Skeletal muscle tissue (tissue), 4 donors: ENCODE measurements around the gene LLCFC1. TPM values are rescaled to one million over a fixed set of nuclear protein-coding genes. Genes with fewer than 3 reads are reported as not detected.

Experiments used
- H3K27ac ChIP-seq: one replicate; pipeline ENCODE4 v1.7.0; 2013; ENCODE audit warnings: mild to moderate bottlenecking, low read depth, low read length, inconsistent platforms
- H3K27me3 ChIP-seq, 3 donors: one replicate each; pipeline ENCODE4 v1.7.0; 2013; ENCODE audit warnings: low read length in 3 of 3; ENCODE audit not compliant: control insufficient read depth in 3 of 3, insufficient read depth in 3 of 3
- H3K36me3 ChIP-seq, 3 donors: one replicate each; pipeline ENCODE4 v1.7.0; 2013; ENCODE audit warnings: low read length in 3 of 3; ENCODE audit not compliant: control insufficient read depth in 3 of 3, insufficient read depth in 3 of 3
- H3K4me1 ChIP-seq, 3 donors: one replicate each; pipeline ENCODE4 v1.7.0; 2013; ENCODE audit warnings: low read length in 3 of 3, mild to moderate bottlenecking in 3 of 3; ENCODE audit not compliant: control insufficient read depth in 3 of 3, insufficient read depth in 3 of 3
- H3K4me3 ChIP-seq, 3 donors: one replicate each; pipeline ENCODE4 v1.7.0; 2013; ENCODE audit warnings: low read length in 3 of 3
- H3K9ac ChIP-seq, 3 donors: one replicate each; pipeline ENCODE4 v1.7.0; 2013; ENCODE audit warnings: low read length in 3 of 3, mild to moderate bottlenecking in 3 of 3, moderate library complexity in 2 of 3, low read depth in 1 of 3
- H3K9me3 ChIP-seq, 3 donors: one replicate each; pipeline ENCODE4 v1.7.0; 2013; ENCODE audit warnings: low read length in 3 of 3; ENCODE audit not compliant: control insufficient read depth in 3 of 3
- total RNA-seq: library from RNA; depleted of rRNA; stranded (reverse); fragments of >200 nt; gene quantifications from one replicate; pipeline ENCODE4 v1.2.3, GENCODE V29; 2014
- donor health status: Osteomylitis.

The LLCFC1 gene
- total RNA-seq, 1 donor from 2014 or later, result not detected

DNA sequence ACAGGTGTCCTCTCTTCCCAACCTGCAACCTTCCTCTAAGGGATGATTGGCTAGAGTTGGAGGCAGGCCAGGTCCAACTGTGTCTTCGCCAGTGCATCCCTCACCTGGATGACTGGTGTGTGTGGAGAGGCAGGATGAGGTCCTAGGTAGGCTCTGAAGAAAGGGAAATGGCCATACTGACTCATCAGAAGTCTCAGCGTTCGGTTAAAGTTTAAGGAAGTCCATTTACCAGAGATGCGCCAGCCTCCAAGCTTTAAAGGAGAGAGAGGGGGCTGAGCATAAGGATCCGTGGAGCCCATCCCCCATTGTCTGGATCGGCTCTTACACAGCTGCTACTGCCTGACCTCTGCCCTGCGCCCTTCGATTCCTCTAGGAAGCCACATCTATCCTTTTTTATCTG is 18.4 kb downstream of the LLCFC1 start:
- Histone ChIP-seq H3K9me3 (peaks cover 2 to 5% (median 5%) of the 10 kb centered on the region in 3 donors), H3K4me3 (no peak overlapping the region), H3K27me3 (no peaks in the 10 kb centered on the region)

DNA sequence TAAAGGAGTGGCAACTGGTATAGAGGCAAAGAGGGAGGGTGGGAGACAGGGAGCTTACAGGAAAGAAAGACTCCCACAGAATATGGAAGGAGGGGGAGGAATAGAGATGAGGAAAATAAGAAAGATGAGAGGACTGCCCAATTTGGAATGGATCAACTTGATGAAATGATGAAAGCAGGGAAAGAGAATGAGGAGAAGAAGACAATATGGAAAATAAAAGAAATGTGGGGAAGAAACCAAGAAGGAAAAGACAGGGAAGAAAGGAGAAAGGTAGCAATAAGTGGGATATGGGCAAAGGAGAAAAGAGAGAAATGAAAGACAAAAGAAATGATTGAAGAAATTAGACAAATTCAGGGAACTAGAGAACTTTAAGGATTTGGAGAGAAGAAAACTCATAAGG is 19.9 kb downstream of the LLCFC1 start:
- H3K9ac ChIP-seq, result no peak overlapping the region
- no peaks in the 10 kb centered on the region for H3K36me3 ChIP-seq
- peaks cover 0 to 7% (median 0%) of the 10 kb centered on the region in 3 donors for H3K27me3 ChIP-seq
- no peak overlapping the region for H3K4me3 ChIP-seq
- peaks cover 2 to 5% (median 5%) of the 10 kb centered on the region in 3 donors for H3K9me3 ChIP-seq
- H3K27ac ChIP-seq, result no peak overlapping the region
- no peaks in the 10 kb centered on the region for H3K4me1 ChIP-seq

More for the DNA sequence above, 18.4 kb downstream of the LLCFC1 start:
- no peaks in the 10 kb centered on the region for H3K4me1 ChIP-seq
- H3K9ac ChIP-seq, result no peak overlapping the region
- H3K27ac ChIP-seq, result no peak overlapping the region
- no peaks in the 10 kb centered on the region for H3K36me3 ChIP-seq

DNA sequence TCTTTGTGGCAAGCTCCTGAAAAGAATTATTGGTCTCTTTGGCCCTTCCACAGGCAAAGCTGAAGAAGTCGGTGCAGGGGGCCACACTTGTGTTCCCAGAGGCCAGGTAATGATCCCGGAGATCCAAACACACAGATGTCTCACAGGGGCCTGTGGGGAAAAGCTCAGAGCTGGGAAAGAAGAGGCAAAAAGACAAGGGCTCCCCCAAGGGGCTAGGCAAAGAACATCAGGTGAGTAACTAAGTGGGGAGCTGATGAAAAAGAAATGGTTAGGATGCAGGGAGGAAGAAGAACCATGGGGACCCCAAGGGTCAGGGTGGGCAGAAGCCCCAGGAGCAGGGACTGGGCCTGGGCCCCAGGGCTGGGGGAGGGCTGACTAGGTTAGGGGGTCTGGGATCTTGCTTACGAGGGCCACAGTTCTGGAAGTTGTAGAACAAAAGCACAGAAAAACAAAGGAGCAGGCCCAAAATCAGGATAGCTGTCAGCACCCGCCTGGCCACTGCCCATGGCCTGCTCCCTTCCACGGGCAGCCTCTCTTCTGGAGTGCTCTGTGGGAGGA is 21.8 kb downstream of the LLCFC1 start:
- Histone ChIP-seq H3K27ac (no peak overlapping the region), H3K4me3 (no peak overlapping the region), H3K9me3 (no peaks in the 10 kb centered on the region), H3K4me1 (no peaks in the 10 kb centered on the region), H3K27me3 (peaks cover 0 to 7% (median 0%) of the 10 kb centered on the region in 3 donors), H3K36me3 (no peaks in the 10 kb centered on the region), H3K9ac (no peak overlapping the region)

DNA sequence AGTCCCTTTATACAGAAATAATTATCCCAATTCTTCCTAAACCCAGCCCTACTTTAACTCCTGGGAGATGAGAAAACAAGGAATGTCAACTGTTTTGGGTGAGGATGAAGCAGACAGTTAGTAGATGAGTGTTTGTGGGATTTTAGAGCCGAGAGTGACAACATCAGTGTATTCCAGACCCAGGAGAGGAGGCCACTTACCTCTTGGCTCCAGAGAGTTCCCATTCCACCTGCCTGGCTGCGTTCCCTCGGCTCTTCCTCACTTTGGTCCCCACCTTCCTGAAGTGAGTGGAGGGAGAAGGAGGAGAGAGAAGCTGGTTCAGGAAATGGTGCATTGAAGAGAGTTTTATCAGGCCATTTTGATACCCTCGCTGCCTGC is 22.3 kb downstream of the LLCFC1 start:
- no peak overlapping the region for H3K27ac ChIP-seq
- H3K9me3 ChIP-seq, result no peaks in the 10 kb centered on the region
- no peak overlapping the region for H3K9ac ChIP-seq
- no peaks in the 10 kb centered on the region for H3K36me3 ChIP-seq
- no peaks in the 10 kb centered on the region for H3K4me1 ChIP-seq
- H3K4me3 ChIP-seq, result no peak overlapping the region
- H3K27me3 ChIP-seq, result peaks cover 0 to 7% (median 0%) of the 10 kb centered on the region in 3 donors

DNA sequence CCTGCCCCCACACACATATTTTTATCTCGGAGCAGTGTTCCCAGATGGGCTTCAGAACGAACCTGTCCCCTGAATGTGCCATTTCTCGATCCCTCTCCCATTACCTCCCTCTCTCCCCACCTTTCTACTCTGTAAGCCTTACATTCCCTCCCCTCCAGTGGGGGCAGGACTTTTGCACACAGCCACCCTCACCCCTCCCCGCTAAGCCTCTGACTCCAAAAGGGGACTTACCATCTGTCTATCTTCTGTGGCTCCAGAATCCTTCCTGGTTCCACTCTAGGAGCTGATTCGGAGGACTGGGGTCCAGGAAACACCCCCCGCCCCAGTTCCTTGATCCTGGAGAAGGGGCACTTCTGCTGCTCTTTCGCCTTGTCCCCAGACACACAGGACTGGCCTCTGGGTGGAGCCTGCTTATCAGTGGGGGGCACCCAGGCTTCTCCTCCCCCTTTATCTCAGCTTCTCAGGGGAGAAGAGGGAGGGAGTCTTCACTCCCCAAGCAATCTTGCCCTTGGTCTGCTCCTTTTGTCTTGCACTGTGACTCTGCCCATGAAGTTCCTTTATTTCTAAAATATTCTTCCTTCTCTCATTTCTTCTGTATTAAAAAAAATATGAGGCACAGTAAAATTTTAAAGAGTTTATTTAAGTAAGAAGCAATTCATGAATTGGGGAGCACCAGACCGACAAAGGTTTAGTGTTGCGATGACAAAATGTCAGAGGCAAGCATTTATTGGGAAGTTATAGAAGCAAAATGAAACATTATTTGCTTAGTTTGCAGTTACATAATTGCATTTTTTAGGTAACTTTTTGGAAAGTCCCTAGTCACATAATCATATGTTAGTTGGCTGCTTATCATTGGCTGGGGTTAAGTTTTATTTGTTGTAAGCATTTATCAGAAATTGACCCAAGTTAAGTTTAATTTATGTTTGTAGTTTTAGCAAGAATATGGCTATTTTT is 23.0 kb downstream of the LLCFC1 start, which contains the start of gene KEL:
TSS of gene KEL (minus strand) at position 391 of the 954 bp plus-strand sequence. CDS start at position 234, 157 bp downstream.
- H3K27me3 ChIP-seq, result peaks cover 0 to 7% (median 0%) of the 10 kb centered on the region in 3 donors
- no peak within 1 kb of the TSS for H3K9ac ChIP-seq
- H3K36me3 ChIP-seq, result no peaks in the 10 kb centered on the region
- no peak within 1 kb of the TSS for H3K27ac ChIP-seq
- no peaks in the 10 kb centered on the region for H3K4me1 ChIP-seq
- no peaks in the 10 kb centered on the region for H3K9me3 ChIP-seq
- no peak within 1 kb of the TSS for H3K4me3 ChIP-seq

DNA sequence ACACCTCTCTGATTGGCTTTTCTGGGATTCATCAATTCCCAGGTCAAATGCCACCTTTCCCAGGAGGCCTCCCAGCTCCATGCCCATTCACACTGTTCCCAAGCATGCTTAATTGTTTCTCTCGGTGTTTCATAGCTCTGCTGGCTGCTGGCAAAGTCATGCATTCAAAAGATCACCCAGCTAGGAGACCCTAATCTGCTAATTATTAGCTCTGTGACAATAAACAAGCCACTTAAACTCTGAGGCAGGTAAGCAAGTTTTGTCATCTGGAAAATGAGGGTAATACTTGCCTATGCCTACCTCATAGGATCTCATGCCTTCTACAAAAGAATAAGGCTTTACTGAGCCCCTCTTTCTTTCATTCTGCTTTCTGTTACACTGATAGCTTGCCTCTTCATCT is 23.7 kb downstream of the LLCFC1 start:
- H3K9me3 ChIP-seq, result no peaks in the 10 kb centered on the region
- H3K36me3 ChIP-seq, result no peaks in the 10 kb centered on the region
- H3K4me3 ChIP-seq, result no peak overlapping the region
- no peak overlapping the region for H3K9ac ChIP-seq
- no peaks in the 10 kb centered on the region for H3K4me1 ChIP-seq
- H3K27me3 ChIP-seq, result peaks cover 0 to 7% (median 0%) of the 10 kb centered on the region in 3 donors
- H3K27ac ChIP-seq, result no peak overlapping the region

DNA sequence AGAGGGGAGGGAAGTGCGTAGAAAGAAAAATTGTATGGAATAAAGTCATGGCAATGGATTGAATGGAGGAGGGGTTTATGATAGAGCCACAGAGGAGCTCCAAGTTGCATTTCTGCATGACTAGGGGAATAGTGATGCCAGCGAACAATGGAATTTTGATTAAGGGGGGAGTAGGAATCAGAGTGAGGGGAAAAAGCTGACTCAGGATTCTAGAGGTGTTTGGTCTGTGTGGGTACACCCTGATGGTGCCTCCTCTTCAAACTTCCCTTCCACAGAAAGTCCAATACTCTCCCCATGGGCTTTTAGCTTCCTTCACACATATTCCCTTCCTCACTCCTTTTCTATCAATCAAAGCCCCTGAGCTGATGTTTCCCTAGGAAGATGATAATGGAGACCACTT is 24.7 kb downstream of the LLCFC1 start:
- H3K4me1 ChIP-seq, result no peaks in the 10 kb centered on the region
- H3K27ac ChIP-seq, result no peak overlapping the region
- H3K36me3 ChIP-seq, result no peaks in the 10 kb centered on the region
- no peak overlapping the region for H3K4me3 ChIP-seq
- no peaks in the 10 kb centered on the region for H3K9me3 ChIP-seq
- peaks cover 0 to 7% (median 0%) of the 10 kb centered on the region in 3 donors for H3K27me3 ChIP-seq
- H3K9ac ChIP-seq, result no peak overlapping the region

DNA sequence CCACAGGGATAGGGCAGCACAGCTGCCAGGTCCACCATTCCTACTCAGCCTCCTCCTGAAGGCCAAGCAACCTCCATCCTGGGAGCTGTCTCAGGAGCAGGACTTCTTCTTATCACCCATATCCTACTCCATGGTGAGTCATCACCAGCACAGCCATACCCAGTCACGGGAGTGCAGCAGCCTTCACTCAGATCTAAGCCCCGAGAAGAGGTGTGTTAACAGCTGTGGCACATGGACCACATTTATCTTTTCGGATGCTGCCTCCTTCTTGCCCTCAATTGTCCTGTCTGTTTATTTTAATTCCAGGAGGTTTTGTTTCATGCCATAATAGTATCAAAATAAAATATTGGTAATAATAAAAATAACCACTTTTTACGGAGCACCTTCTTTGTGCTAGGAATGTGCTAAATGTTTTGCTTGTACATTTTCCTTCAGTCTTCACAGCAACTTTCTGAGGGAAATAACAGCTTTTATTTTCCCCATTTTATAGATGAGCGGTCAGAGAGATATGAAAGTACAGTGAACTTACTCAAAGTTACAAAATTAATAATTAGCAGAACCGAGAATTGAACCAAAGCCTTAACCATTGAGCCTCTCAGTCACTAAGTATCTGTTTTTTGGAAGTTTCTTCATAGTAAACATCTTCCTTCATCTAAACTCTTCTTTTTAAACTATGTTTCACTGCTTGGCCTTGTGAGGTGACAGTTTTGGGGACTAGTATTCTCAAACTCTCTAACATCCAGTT is 25.4 kb downstream of the LLCFC1 start:
- H3K4me3 ChIP-seq, result no peak overlapping the region
- H3K36me3 ChIP-seq, result no peaks in the 10 kb centered on the region
- no peaks in the 10 kb centered on the region for H3K4me1 ChIP-seq
- H3K27ac ChIP-seq, result no peak overlapping the region
- H3K9me3 ChIP-seq, result no peaks in the 10 kb centered on the region
- H3K9ac ChIP-seq, result no peak overlapping the region
- peaks cover 0 to 7% (median 0%) of the 10 kb centered on the region in 3 donors for H3K27me3 ChIP-seq

DNA sequence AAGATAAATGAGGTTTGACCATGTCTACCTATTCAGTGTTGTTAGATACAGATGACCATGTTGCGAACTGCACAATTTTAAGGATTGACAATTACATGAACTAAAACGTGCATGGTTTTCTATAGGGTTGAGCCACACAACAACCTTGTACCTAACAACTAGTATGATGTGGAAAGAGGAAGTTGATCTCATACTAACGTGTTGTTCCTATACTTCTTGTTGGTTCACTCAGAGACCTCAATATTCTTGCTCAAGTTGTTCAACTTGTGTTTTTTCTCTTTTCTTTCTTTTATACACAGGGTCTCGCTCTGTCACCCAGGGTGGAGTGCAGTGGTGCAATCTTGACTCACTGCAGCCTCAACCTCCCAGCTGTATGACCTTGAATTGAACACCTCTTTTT is 28.9 kb downstream of the LLCFC1 start:
- no peak overlapping the region for H3K9ac ChIP-seq
- no peak overlapping the region for H3K4me3 ChIP-seq
- peaks cover 0 to 7% (median 0%) of the 10 kb centered on the region in 3 donors for H3K27me3 ChIP-seq
- H3K36me3 ChIP-seq, result no peaks in the 10 kb centered on the region
- no peaks in the 10 kb centered on the region for H3K9me3 ChIP-seq
- H3K4me1 ChIP-seq, result no peaks in the 10 kb centered on the region
- H3K27ac ChIP-seq, result no peak overlapping the region
